ENCODE results near the gene CEP164.

DNA sequence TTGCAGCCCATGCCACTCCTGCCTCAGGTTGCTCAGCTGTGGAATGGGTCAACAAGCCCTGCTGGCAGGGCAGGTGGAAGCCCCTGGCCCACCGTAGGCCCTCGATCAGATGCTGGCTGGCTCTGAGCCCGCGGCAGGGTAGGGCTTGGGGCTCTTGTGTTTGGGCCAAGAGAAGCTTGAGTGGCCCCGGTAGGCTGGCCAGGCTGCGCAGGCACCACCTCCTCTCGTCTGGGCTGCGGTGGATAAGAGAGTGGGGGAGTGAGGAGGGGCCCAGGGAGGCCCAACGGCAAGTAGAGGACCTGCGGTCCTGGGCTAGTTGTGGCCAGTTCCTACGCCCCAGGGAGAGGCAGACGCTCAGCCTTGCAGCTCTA, 115.2 kb downstream of the CEP164 start:
- TF ChIP-seq, protein P1, sequence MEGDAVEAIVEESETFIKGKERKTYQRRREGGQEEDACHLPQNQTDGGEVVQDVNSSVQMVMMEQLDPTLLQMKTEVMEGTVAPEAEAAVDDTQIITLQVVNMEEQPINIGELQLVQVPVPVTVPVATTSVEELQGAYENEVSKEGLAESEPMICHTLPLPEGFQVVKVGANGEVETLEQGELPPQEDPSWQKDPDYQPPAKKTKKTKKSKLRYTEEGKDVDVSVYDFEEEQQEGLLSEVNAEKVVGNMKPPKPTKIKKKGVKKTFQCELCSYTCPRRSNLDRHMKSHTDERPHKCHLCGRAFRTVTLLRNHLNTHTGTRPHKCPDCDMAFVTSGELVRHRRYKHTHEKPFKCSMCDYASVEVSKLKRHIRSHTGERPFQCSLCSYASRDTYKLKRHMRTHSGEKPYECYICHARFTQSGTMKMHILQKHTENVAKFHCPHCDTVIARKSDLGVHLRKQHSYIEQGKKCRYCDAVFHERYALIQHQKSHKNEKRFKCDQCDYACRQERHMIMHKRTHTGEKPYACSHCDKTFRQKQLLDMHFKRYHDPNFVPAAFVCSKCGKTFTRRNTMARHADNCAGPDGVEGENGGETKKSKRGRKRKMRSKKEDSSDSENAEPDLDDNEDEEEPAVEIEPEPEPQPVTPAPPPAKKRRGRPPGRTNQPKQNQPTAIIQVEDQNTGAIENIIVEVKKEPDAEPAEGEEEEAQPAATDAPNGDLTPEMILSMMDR (IDR thresholded peaks at IDR 0.05 in 2 of 3, conservative IDR thresholded peaks at IDR 0.05 in 1 of 3; ENCODE audit: insufficient read depth in 2 of 3, low read depth in 1 of 3, low read length in 3 of 3): no peak
- TF ChIP-seq RBBP5 (IDR thresholded peaks at IDR 0.05; ENCODE audit: borderline replicate concordance, insufficient read depth, low read length, poor library complexity, severe bottlenecking): no peak
- TF ChIP-seq ZNF311 (CRISPR knock-in tag; IDR thresholded peaks at IDR 0.05): no peak
- TF ChIP-seq, protein P2, sequence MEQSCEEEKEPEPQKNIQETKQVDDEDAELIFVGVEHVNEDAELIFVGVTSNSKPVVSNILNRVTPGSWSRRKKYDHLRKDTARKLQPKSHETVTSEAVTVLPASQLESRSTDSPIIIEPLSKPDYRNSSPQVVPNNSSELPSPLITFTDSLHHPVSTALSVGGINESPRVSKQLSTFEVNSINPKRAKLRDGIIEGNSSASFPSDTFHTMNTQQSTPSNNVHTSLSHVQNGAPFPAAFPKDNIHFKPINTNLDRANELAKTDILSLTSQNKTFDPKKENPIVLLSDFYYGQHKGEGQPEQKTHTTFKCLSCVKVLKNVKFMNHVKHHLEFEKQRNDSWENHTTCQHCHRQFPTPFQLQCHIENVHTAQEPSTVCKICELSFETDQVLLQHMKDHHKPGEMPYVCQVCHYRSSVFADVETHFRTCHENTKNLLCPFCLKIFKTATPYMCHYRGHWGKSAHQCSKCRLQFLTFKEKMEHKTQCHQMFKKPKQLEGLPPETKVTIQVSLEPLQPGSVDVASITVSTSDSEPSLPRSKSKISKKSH (CRISPR knock-in tag; IDR thresholded peaks at IDR 0.05): no peak
- TF ChIP-seq KLF13 (tag; IDR thresholded peaks at IDR 0.05; ENCODE audit: borderline replicate concordance, low read depth): no peak
- TF ChIP-seq ZFP1 (CRISPR knock-in tag; IDR thresholded peaks at IDR 0.05): no peak
- TF ChIP-seq ZNF239 (CRISPR knock-in tag; IDR thresholded peaks at IDR 0.05): no peak
- no peak for TF ChIP-seq SREBF2 (CRISPR knock-in tag; IDR thresholded peaks at IDR 0.05)
- no peak for TF ChIP-seq EP300 (IDR thresholded peaks at IDR 0.05; ENCODE audit: low read length)
